ENCODE measurements around the gene CARS2. TPM values are rescaled to one million over a fixed set of nuclear protein-coding genes. Genes with fewer than 3 reads are reported as not detected.
"Not testable (repeated sequence)": the region's sequence is repeated elsewhere in the genome, so short reads cannot be mapped to it uniquely, and the experiment has no call there.

CARS2 gene
- total RNA-seq, 1 donor from 2014 or later, result 33.1 TPM

DNA sequence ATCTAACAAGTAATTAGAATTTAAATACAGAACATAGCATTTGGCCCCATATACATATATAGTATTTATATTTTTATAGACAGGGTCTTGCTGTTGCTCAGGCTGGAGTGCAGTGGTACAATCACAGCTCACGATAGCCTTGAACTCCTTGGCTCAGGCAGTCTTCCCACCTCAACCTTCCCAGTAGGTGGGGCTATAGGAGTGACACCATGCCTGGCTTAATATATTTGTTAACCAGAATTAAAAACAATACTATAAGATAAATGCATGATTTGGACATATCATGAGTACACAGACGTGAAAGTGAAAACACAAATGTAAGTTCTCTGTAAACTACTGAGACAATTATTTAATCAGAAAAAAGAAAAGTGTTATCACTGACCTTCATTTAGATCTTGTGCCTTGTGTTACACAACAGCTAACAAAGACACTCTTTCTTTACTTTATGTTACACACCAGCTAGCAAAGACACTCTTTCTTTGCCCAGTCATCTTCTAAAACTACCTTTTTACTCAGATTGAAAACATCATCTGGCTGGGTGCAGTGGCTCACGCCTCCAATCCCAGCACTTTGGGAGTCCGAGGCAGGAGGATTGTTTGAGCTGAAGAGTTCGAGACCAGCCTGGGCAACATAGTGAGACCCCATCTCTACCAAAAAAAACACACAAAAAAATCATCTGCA, 22.6 kb downstream of the CARS2 start:
- DNase-seq (ENCODE audit: extremely low read depth, low read depth, low spot score), result no peak

DNA sequence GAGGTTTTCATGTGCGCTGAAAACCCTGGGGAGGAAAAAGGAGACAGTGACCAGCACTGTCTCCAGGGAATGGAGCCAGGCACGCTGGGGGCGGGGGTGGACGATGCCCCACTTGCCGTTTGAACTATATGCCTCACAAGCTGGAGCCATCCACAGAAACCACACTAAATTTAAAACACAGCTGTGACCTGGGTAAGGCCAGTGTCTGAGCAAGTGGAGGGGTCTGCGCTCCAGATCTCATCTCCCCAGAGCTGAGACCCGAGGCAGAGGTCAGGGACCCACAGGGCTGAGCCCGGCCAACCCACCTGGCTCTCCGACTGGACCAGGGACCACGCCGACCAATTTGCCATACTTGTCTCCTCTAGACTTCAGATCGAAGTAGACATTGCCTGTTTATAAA, 23.2 kb downstream of the CARS2 start:
- DNase-seq (ENCODE audit: extremely low read depth, low read depth, low spot score), result no peak

DNA sequence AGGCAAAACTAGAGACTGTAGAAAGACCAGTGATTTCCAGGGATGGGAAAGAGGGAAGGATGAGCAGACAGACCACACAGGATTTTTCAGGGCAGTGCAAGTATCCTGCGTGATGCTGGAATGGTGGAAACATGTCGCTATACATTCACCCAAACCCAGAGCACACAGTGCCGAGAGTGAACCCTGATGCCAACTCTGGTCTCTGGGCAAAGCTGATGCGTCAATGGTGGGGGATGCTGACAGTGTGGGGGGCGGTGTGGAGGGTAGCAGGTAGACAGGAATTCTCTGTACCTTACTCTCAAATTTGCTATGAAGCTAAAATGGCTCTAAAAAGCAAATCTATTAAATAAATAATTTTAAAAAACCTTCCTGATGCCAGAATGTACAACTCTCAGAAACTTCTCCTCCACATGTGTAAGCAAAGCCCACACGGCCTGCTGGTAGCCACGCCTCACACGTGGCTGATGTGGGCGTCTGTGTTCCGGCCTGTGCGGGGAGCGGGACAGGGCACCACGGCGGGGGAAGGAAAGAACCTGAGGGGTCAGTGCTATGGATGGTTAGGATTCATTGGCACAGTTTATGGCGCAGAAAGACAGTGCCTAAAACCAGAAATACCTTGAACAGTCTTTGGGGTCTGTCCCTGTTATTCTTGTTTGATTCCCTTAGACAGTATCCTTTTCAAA, 23.9 kb downstream of the CARS2 start:
- DNase-seq (ENCODE audit: extremely low read depth, low read depth, low spot score), result no peak

DNA sequence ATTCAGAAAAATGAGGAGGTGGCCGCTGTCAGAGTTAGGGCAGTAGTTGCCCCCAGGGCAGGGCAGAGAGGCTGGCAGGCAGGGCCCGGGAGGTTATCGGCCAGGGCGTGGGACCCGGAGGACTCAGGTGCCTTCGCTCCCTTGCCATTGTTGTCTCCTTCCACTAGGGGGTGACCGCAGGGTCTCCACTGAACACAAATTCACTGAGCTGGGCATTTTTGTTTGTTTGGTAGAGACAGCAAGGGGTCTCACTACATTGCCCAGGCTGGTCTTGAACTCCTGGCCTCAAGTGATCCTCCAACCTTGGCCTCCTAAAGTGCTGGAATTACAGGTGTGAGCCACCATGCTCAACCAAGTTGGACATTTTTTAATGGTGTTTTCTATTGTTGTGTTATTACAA, 25.1 kb downstream of the CARS2 start:
- no peak for DNase-seq (ENCODE audit: extremely low read depth, low read depth, low spot score)

DNA sequence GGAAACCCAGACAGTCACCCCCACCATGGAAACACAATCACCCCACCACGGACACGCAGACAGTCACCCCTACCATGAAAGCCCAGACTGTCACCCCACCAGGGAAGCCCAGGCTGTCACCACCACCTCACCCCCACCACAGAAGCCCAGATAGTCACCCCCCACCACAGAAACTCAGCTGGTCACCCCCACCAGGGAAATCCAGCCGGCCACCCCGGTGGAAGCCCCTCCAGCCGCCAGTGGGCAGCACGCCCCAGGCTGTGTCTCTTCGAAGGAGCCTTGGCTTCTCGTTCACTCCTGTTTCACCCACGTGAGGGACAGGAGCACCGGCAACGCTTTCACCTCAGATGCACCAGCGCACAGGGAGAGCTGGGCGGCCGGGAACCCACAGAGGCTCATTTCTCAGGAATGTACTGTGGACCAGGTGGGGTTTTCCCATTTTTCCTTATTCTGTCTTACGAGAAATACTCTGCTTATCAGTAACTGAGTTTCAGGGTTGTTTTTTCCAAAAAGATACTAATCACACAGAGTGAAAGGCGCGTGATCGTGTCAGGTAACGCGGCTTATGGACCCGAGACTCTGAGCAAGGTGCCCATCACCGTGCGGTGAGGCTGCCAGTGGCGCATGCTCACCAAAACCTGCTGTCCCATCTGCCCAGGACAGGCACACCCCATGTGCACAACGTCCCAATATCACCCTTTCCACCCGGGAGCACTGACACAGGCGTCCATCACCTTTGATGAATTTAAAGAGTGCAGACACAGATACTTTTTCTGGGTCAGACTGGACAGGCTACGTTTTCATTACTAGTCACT, 28.0 kb downstream of the CARS2 start:
- DNase-seq (ENCODE audit: extremely low read depth, low read depth, low spot score), result no peak

DNA sequence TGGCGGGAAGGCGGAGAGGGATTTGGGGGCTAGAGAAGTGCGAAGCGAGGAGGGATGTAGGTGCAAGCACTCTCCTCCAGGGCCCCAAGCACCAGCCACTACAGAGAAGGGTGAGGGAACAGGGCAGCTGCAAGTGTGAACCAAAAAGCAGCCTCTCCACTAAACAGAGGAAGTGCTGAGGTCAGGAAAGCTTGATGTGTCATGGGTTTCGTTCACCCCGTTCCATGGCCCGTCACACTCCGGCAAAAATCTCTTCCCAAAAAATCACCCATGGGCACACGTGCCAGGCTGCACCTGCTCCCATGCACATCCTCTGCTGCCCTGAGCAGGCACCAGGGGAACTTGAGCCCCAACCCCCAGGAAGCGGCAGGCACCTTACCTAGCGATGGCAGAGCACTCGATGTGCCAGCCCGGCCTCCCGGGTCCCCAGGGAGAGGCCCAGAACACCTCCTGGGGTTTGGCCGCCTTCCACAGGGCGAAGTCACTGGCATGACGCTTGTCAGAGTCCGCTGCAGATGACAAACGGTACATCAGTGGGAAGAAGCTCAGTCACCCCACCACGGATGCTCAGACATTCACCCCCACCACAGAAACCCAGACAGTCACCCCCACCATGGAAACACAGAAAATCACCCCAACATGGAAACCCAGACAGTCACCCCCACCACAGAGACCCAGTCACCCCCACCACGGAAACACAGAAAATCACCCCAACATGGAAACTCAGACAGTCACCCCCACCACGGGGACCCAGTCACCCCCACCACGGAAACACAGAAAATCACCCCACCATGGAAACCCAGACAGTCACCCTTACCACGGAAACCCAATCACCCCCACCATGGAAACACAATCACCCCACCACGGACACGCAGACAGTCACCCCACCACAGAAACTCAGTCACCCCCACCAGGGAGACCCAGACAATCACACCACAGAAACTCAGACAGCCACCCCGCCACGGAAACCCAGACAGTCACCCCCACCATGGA, 29.0 kb downstream of the CARS2 start:
- DNase-seq (ENCODE audit: extremely low read depth, low read depth, low spot score), result no peak

DNA sequence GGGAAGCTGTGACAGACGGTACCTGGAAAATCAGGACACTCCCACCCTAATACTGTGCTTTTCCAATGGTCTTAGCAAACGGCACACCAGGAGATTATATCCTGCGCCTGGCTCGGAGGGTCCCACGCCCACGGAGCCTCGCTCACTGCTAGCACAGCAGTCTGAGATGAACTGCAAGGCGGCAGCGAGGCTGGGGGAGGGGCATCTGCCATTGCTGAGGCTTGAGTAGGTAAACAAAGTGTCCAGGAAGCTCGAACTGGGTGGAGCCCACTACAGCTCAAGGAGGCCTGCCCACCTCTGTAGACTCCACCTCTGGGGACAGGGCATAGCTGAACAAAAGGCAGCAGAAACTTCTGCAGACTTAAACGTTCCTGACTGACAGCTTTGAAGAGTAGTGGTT, 36.1 kb downstream of the CARS2 start:
- not testable (repeated sequence) for DNase-seq (ENCODE audit: extremely low read depth, low read depth, low spot score)

DNA sequence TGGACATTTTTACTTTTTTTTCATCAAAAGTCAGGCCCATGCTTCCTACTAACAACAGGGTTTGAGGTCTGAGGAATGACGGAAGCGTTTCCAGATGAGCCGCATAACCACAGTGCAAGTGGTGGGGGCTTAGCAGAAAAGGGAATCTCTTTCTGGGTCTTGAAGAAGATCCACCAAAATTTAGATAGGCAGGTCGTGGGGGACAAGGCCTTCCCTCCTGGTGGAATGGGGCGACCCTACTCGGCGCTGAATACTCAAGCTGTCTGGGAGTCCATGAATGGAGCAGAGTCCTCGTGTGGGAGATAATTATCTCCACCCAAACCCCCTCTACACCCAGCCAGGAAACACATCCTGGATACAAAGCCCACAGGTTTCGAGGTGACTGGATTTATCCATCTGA, 36.9 kb downstream of the CARS2 start:
- DNase-seq (ENCODE audit: extremely low read depth, low read depth, low spot score), result no peak

DNA sequence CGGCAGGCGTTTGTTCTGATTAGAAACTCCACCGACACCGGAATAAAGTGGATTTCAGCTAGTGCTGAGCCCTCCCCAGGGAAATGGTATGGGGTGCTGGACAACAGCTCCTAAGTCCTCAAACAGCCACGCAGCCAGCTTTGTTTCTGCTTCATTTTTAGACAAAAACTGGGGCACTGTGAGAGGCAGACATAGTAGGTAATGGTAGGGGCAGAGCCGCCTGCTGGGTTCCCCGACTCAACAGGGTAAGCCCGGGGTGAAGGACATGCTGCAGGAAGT, 39.7 kb downstream of the CARS2 start:
- no peak for DNase-seq (ENCODE audit: extremely low read depth, low read depth, low spot score)

DNA sequence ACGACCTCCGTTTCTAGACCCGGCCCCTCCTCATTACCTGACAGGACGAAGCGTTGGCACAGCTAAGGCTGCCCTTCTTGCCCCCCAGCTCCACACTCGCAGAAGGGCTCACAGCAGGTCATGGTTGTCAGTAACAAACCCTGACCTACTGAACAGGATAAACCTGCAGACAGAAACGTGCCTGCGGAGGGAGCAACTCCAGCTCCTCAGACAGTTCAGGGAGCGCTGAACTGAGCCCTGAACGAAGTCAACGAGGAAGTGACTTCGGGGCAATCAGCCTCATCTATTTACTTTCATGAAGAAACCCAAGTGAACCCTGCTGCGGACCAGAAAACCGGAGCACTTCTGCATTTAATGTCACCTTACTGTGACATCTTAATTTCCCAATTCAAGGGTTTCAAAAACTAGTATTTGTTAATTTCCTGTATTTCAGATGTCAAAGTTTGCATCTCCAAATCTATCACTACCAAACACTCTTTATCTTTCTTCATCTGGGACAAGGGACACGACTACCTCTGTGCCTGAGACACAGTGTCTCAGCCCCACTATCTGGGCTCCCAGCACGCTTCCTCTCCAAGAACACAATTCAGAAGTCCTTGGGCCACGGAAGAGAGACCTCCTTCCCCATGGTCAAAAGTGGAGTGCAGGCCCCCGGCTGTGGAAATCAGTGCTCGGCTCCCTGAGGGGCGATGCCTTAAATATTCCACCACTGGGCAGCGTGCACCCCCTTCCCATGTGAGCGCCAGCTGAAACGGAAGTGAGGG, 40.2 kb downstream of the CARS2 start:
- no peak for DNase-seq (ENCODE audit: extremely low read depth, low read depth, low spot score)

DNA sequence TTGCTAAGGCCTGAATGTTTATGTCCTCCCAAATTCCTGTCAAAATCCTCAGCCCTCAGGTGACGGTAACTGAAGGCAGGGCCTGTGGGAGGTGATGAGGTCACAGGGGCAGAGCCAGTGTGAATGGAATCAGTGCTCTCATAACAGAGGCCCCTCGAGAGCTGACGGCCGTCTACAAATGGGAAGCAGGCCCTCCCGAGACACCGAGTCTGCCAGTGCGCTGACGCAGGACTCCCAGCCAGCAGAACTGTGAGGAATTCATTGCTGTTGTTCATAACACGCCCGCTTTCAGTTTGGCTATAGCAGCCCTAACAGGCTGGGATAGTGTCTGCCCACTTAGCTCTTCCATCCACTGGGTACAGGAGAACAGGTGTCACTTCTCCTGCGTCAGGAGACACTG, 41.2 kb downstream of the CARS2 start:
- no peak for DNase-seq (ENCODE audit: extremely low read depth, low read depth, low spot score)

DNA sequence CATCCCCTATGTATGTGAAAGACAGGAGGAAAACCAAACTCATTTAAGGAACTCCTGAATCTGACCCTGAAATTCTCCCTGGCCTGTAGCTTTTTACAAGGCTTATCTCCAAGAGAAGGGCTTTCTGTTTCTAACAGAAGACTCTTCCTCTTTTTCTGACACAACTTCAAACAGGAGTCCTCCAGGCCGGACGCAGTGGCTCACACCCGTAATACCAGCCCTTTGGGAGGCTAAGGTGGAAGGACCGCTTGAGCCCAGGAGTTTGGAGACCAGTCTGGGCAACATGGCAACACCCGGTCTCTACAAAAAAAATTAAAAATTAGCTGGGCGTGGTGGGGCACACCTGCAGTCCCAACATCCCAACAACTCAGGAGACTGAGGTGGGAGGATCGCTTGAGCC, 41.9 kb downstream of the CARS2 start:
- no peak for DNase-seq (ENCODE audit: extremely low read depth, low read depth, low spot score)

DNA sequence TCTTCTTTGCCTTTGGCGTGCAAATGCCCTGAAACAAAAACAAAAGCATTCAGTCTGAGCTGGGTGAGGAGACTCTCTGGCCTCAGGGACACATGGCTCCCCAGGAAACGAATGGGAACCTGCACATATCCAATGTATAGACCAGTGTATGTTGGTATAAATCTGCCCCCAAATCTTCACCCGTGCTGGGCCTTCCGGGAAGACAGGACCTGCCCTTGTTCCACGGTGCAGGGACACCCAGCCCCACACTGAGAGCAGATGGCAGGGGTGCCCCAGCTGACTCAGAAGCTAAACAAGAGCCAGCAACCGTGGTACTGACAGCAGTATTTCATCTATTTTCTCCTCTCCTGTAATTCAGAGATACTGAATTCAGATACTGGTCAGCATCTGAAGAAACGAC, 42.4 kb downstream of the CARS2 start:
- no peak for DNase-seq (ENCODE audit: extremely low read depth, low read depth, low spot score)

DNA sequence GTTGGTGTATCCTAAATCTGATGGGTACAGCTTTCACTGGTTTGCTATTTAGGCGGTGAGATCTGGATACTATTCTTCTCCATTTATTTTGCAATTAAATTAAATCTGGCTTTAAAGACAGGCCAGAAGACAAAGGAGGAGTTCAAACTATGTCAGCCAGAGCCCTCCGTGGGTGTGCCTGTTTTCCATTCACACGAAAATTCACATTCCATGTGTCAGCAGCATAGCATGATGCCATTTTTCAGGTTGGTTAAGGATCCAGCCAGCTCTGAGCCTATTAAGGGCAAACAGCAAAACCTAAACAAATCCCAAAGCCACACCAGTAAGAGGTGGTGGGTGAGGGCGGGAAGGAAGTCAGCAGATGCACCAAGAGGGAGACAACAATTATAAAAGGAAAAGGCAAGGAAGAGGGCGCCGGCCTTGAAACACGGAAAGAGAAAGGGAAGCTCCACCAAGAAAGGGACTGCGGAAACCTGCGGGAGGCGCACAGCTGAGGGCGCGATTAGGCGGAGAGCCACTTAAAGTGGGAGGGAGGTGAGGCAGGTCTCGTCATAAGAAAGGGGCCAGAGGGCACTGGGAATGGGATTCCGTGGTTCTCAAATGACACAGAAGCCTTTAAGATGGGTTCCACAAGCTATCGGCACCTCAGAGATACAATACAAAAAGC, 43.0 kb downstream of the CARS2 start:
- no peak for DNase-seq (ENCODE audit: extremely low read depth, low read depth, low spot score)

DNA sequence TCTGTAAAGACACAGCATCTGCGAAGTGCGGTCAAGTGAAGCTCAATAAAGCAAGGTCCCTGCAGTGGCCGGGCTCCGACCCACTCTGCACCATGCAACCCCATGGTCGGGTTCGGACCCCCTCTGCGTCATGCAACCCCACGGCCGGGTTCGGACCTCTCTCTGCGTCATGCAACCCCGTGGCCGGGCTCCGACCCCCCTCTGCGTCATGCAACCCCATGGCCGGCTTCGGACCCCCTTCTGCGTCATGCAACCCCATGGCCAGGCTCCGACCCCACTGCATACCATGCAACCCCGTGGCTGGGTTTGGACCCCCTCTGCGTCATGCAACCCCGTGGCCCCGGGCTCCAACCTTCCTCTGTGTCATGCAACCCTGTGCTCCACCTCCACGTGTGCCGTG, 43.8 kb downstream of the CARS2 start:
- no peak for DNase-seq (ENCODE audit: extremely low read depth, low read depth, low spot score)

DNA sequence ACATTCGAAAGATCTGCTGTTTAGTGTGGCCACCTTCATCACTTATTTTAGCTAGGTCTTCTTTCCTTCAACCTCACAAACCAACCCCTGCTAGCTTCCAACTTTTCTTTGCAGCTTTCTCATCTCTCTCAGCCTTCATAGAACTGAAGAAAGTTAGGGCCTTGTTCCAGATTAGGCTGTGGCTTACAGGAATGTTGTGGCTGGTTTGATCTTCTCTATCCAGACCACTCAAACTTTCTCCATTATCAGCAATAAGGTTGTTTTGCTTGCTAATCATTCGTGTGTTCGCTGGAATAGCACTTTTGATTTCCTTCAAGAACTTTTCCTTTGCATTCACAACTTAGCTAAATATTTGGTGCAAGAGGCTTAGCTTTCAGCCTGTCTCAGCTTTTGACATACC, 44.7 kb downstream of the CARS2 start:
- DNase-seq (ENCODE audit: extremely low read depth, low read depth, low spot score), result no peak

DNA sequence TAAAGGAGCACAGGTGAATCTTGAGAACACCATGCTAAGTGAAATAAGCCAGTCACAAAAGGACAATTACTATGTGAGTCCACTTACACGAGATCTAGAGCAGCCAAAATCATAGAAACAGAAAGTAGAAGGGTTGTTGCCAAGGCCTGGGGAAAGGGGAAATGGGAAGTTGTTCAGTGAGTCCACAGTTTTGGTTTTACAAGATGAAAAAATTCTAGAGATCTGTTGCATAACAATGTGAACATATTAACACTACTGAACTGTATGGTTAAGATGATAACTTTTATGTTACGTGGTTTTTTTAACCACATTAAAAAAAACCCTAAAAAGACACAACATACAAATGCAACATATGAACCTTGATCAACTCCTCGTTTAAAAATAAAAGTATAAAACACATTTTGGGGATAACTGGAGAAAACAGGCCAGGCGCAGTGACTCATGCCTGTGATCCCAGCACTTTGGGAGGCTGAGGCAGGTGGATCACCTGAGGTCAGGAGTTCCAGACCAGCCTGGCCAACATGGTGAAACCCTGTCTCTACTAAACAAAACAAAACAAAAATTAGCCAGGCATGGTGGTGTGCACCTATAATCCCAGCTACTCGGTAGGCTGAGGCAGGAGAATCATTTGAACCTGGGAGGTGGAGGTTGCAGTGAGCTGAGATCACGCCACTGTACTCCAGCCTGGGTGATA, 47.6 kb downstream of the CARS2 start:
- not testable (repeated sequence) for DNase-seq (ENCODE audit: extremely low read depth, low read depth, low spot score)

DNA sequence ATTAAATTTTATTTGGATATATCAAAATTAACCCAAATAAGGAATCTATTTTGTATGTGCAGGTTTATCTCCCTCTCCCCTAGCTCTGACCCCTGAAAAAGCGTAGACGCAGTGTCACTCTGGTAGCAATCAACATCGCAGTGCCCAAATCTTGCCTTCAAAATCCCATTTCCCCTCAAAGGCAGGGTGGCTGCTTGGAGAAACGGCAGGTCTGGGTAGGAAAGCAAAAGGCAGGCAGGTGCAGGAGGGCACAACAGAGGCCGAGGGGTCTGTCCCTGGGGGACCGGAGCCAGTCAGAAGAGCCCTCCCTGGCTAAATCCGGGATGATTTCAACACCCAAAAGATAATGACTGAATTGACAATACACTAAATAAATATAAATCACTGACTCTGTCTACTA, 48.7 kb downstream of the CARS2 start:
- no peak for DNase-seq (ENCODE audit: extremely low read depth, low read depth, low spot score)

DNA sequence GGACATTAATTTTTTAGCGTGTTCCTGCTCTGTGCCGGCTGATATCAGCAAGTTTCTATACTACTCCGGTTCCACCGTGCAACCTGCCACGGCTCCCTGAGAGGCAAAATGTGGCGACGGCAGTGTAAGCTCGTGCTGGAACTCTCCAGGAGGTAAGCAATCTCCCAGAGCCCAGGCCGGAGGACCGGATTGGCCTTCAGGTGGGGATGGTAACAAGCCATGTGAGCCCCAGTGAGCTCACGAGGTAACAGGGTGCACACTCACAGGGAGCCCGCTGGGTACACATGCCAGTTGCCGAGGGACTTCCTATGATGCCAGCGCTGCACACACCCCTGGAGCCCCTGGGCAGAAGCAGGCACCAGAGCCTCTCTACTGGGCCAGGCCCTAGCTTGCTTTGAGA, 52.1 kb downstream of the CARS2 start:
- no peak for DNase-seq (ENCODE audit: extremely low read depth, low read depth, low spot score)
